HEK293 (cell line): ENCODE measurements around the gene MOB1B.

Experiments
- CTCF ChIA-PET: fragments of 350-600 bp; formaldehyde crosslinking; extraction: SDS; loops from one replicate; lab custom pipeline; 2021; ENCODE audit warnings: antibody characterized with exemption; lab: Yijun Ruan, JAX
- POLR2A ChIA-PET: fragments of 300-600 bp; formaldehyde crosslinking; extraction: SDS; loops from one replicate; lab custom pipeline; 2020; ENCODE audit warnings: antibody characterized with exemption, inconsistent platforms; lab: Yijun Ruan, JAX
- H3K27ac ChIP-seq: fragments of 200-500 bp; sonication (Bioruptor generic); 2 replicates; pipeline ENCODE4 v1.5.1; 2014; ENCODE audit warnings: low read depth, low read length, control low read depth, inconsistent platforms; ENCODE audit errors: extremely low read depth
- H3K36me3 ChIP-seq, 2 experiments: fragments of 200-500 bp in 1 of 2; sonication (Bioruptor generic) in 1 of 2; 1 replicate in 1 of 2; 2 replicates in 1 of 2; pipeline ENCODE4 v1.5.1; 2014 to 2017; ENCODE audit warnings: inconsistent platforms in 2 of 2, low read length in 2 of 2; ENCODE audit not compliant: control insufficient read depth in 2 of 2, insufficient read depth in 1 of 2
- H3K4me1 ChIP-seq: fragments of 200-500 bp; sonication (Bioruptor generic); 2 replicates; pipeline ENCODE4 v1.5.1; 2014; ENCODE audit warnings: mild to moderate bottlenecking, low read length, inconsistent platforms; ENCODE audit not compliant: control insufficient read depth, insufficient read depth
- H3K4me3 ChIP-seq: 2 replicates; pipeline ENCODE4 v1.5.1; 2011; ENCODE audit warnings: low read depth, mild to moderate bottlenecking, control low read depth, low read length, moderate library complexity
- H3K9me3 ChIP-seq: fragments of 200-500 bp; sonication (Bioruptor generic); 2 replicates; pipeline ENCODE4 v1.5.1; 2014; ENCODE audit warnings: low read depth, low read length, inconsistent platforms; ENCODE audit not compliant: control insufficient read depth, insufficient read depth
- EGR2 ChIP-seq: fragments of 450-650 bp; formaldehyde crosslinking; IDR thresholded peaks from 2 replicates; pipeline ENCODE4 v1.5.1; 2016; ENCODE audit warnings: low read depth, missing biosample characterization, missing genetic modification characterization
- GFI1B ChIP-seq: fragments of 450-650 bp; formaldehyde crosslinking; IDR thresholded peaks from 2 replicates; pipeline ENCODE4 v1.5.1; 2016; ENCODE audit warnings: missing biosample characterization, missing genetic modification characterization
- HOXC10 ChIP-seq: sonication (generic); formaldehyde crosslinking; IDR thresholded peaks from 2 replicates; pipeline ENCODE4 v1.8.1; 2023; ENCODE audit warnings: mild to moderate bottlenecking, missing genetic modification reagents
- IKZF3 ChIP-seq: fragments of 450-650 bp; IDR thresholded peaks from 2 replicates; pipeline ENCODE4 v1.5.0; 2018; ENCODE audit warnings: missing biosample characterization, mild to moderate bottlenecking, missing genetic modification characterization, moderate library complexity
- PRDM2 ChIP-seq: fragments of 450-650 bp; formaldehyde crosslinking; IDR thresholded peaks from 2 replicates; pipeline ENCODE4 v1.5.1; 2016; ENCODE audit warnings: missing biosample characterization, missing genetic modification characterization, borderline replicate concordance
- ZBTB10 ChIP-seq: fragments of 450-650 bp; formaldehyde crosslinking; IDR thresholded peaks from 2 replicates; pipeline ENCODE4 v1.5.1; 2016; ENCODE audit warnings: missing biosample characterization, missing genetic modification characterization
- ZFP69B ChIP-seq: fragments of 450-650 bp; formaldehyde crosslinking; IDR thresholded peaks from 2 replicates; pipeline ENCODE4 v1.5.1; 2016; ENCODE audit warnings: missing biosample characterization, missing genetic modification characterization
- ZIC2 ChIP-seq: fragments of 450-650 bp; formaldehyde crosslinking; IDR thresholded peaks from 2 replicates; pipeline ENCODE4 v1.5.1; 2016; ENCODE audit warnings: missing biosample characterization, missing genetic modification characterization
- ZNF184 ChIP-seq: fragments of 450-650 bp; IDR thresholded peaks from 2 replicates; pipeline ENCODE4 v1.5.1; 2018; ENCODE audit warnings: missing biosample characterization, mild to moderate bottlenecking, missing genetic modification characterization
- ZNF202 ChIP-seq: fragments of 450-650 bp; formaldehyde crosslinking; IDR thresholded peaks from 2 replicates; pipeline ENCODE4 v1.5.1; 2016; ENCODE audit warnings: missing biosample characterization, missing genetic modification characterization, borderline replicate concordance
- ZNF214 ChIP-seq: fragments of 450-650 bp; formaldehyde crosslinking; IDR thresholded peaks from 2 replicates; pipeline ENCODE4 v1.5.1; 2017; ENCODE audit warnings: missing biosample characterization, mild to moderate bottlenecking, missing genetic modification characterization, borderline replicate concordance
- ZNF239 ChIP-seq: fragments of 450-650 bp; formaldehyde crosslinking; IDR thresholded peaks from 2 replicates; pipeline ENCODE4 v1.5.1; 2016; ENCODE audit warnings: missing biosample characterization, missing genetic modification characterization
- ZNF248 ChIP-seq: fragments of 450-650 bp; formaldehyde crosslinking; IDR thresholded peaks from 2 replicates; pipeline ENCODE4 v1.5.1; 2017; ENCODE audit warnings: missing biosample characterization, missing genetic modification characterization
- ZNF266 ChIP-seq: fragments of 450-650 bp; formaldehyde crosslinking; IDR thresholded peaks from 2 replicates; pipeline ENCODE4 v1.5.1; 2016; ENCODE audit warnings: missing biosample characterization, missing genetic modification characterization, low read depth
- ZNF274 ChIP-seq, 2 experiments: fragments of 200-500 bp in 1 of 2; fragments of 450-650 bp in 1 of 2; sonication (Bioruptor generic) in 1 of 2; formaldehyde crosslinking in 1 of 2; IDR thresholded peaks; 2 replicates each; pipeline versions ENCODE4 v1.5.1 to v1.6.1; 2014 to 2016; ENCODE audit warnings: borderline replicate concordance in 1 of 2, inconsistent platforms in 1 of 2, low read length in 1 of 2, missing biosample characterization in 1 of 2, missing genetic modification characterization in 1 of 2
- ZNF404 ChIP-seq: fragments of 450-650 bp; formaldehyde crosslinking; IDR thresholded peaks from 2 replicates; pipeline ENCODE4 v1.5.1; 2017; ENCODE audit warnings: missing biosample characterization, missing genetic modification characterization
- ZNF48 ChIP-seq: fragments of 450-650 bp; formaldehyde crosslinking; IDR thresholded peaks from 2 replicates; pipeline ENCODE4 v1.5.1; 2016; ENCODE audit warnings: missing biosample characterization, missing genetic modification characterization
- ZNF544 ChIP-seq: fragments of 450-650 bp; formaldehyde crosslinking; IDR thresholded peaks from 2 replicates; pipeline ENCODE4 v1.5.0; 2017; ENCODE audit warnings: missing biosample characterization, missing genetic modification characterization
- ZNF555 ChIP-seq: fragments of 450-650 bp; formaldehyde crosslinking; conservative IDR thresholded peaks from 2 replicates; pipeline ENCODE4 v1.5.1; 2017; ENCODE audit warnings: missing biosample characterization, mild to moderate bottlenecking, missing genetic modification characterization, inconsistent platforms
- ZNF571 ChIP-seq: fragments of 450-650 bp; formaldehyde crosslinking; IDR thresholded peaks from 2 replicates; pipeline ENCODE4 v1.5.0; 2017; ENCODE audit warnings: missing biosample characterization, missing genetic modification characterization
- ZNF629 ChIP-seq: fragments of 450-650 bp; formaldehyde crosslinking; IDR thresholded peaks from 2 replicates; pipeline ENCODE4 v1.5.1; 2017; ENCODE audit warnings: missing biosample characterization, missing genetic modification characterization
- ZNF707 ChIP-seq: fragments of 450-650 bp; formaldehyde crosslinking; IDR thresholded peaks from 2 replicates; pipeline ENCODE4 v1.5.1; 2016; ENCODE audit warnings: missing biosample characterization, missing genetic modification characterization
- ZNF76 ChIP-seq: fragments of 450-650 bp; formaldehyde crosslinking; IDR thresholded peaks from 2 replicates; pipeline ENCODE4; 2016; ENCODE audit warnings: low read depth, missing biosample characterization, missing genetic modification characterization, borderline replicate concordance
- ZNF785 ChIP-seq: fragments of 450-650 bp; formaldehyde crosslinking; IDR thresholded peaks from 2 replicates; pipeline ENCODE4 v1.5.1; 2016; ENCODE audit warnings: missing biosample characterization, missing genetic modification characterization
- ZSCAN16 ChIP-seq: fragments of 450-650 bp; formaldehyde crosslinking; IDR thresholded peaks from 2 replicates; pipeline ENCODE4 v1.5.1; 2016; ENCODE audit warnings: missing biosample characterization, missing genetic modification characterization
- ZSCAN5A ChIP-seq: fragments of 450-650 bp; formaldehyde crosslinking; IDR thresholded peaks from 2 replicates; pipeline ENCODE4 v1.5.1; 2016; ENCODE audit warnings: missing biosample characterization, missing genetic modification characterization

The MOB1B gene

GRCh38 chr4:70980196-70980595 is 78.0 kb downstream of the MOB1B start:
- TF ChIP-seq ZNF274 (IDR thresholded peaks at IDR 0.05; ENCODE audit: low read length) (no peak), ZNF274 (tag by site-specific recombination; IDR thresholded peaks at IDR 0.05; ENCODE audit: borderline replicate concordance) (no peak), ZNF707 (no peak), ZFP69B (tag by site-specific recombination) (no peak), ZNF184 (tag by site-specific recombination) (no peak), PRDM2 (tag by site-specific recombination) (no peak), ZNF785 (tag by site-specific recombination) (no peak), ZNF266 (no peak), IKZF3 (tag by site-specific recombination) (no peak), ZNF76 (tag by site-specific recombination) (no peak), HOXC10 (no peak), ZSCAN5A (no peak), ZNF48 (tag by site-specific recombination) (no peak), ZNF248 (tag by site-specific recombination) (no peak), ZSCAN16 (tag by site-specific recombination) (no peak), ZIC2 (no peak), ZNF239 (tag by site-specific recombination) (no peak)
- Histone ChIP-seq H3K4me3 (no peak overlapping the region), H3K27ac (no peak overlapping the region), H3K9me3 (no peaks in the 10 kb centered on the region), H3K36me3 (peaks cover 0 to 14% of the 10 kb centered on the region in 2 experiments; a peak in 1 of 3 replicates), H3K4me1 (no peaks in the 10 kb centered on the region)
- ChIA-PET CTCF (interaction anchor here (0.6 kb wide), 1 partner anchor 13 kb away, joined by 3 read pairs; the partner anchor contains the start of gene DCK), POLR2A (no interaction called here)

GRCh38 chr4:70984106-70984505 is 81.9 kb downstream of the MOB1B start:
- Histone ChIP-seq H3K4me3 (no peak overlapping the region), H3K27ac (no peak overlapping the region), H3K4me1 (no peaks in the 10 kb centered on the region), H3K36me3 (peaks cover 0 to 4% of the 10 kb centered on the region in 2 experiments; a peak in 1 of 3 replicates), H3K9me3 (no peaks in the 10 kb centered on the region)
- ChIA-PET POLR2A (no interaction called here), CTCF (no interaction called here)
- TF ChIP-seq ZNF571 (tag by site-specific recombination) (no peak), ZNF214 (tag by site-specific recombination) (no peak), ZIC2 (no peak), GFI1B (no peak), EGR2 (tag by site-specific recombination) (no peak), ZNF544 (tag by site-specific recombination) (no peak), ZBTB10 (tag by site-specific recombination) (no peak), ZNF629 (tag by site-specific recombination) (no peak), ZNF555 (no peak), ZNF202 (tag by site-specific recombination) (no peak), ZNF404 (tag by site-specific recombination) (no peak)
